ENCODE data around the gene MYH6. TPM values are rescaled to one million over a fixed set of nuclear protein-coding genes. Genes with fewer than 3 reads are reported as not detected.
"Not testable (repeated sequence)": the region's sequence is repeated elsewhere in the genome, so short reads cannot be mapped to it uniquely, and the experiment has no call there.

The MYH6 gene
- total RNA-seq, 1 donor from 2014 or later, result 4,258 TPM

GRCh38 chr14:23437133-23438100 is 29.3 kb upstream of the MYH6 start:
- intact Hi-C loops (cut with micrococcal nuclease), result no loop called here
- ATAC-seq (no peak), DNase-seq (no peak)

GRCh38 chr14:23436327-23437132 is 28.5 kb upstream of the MYH6 start:
- DNase-seq (peak; percentile 68), ATAC-seq (peak; percentile 22)
- intact Hi-C loops (cut with micrococcal nuclease), result no loop called here

DNA sequence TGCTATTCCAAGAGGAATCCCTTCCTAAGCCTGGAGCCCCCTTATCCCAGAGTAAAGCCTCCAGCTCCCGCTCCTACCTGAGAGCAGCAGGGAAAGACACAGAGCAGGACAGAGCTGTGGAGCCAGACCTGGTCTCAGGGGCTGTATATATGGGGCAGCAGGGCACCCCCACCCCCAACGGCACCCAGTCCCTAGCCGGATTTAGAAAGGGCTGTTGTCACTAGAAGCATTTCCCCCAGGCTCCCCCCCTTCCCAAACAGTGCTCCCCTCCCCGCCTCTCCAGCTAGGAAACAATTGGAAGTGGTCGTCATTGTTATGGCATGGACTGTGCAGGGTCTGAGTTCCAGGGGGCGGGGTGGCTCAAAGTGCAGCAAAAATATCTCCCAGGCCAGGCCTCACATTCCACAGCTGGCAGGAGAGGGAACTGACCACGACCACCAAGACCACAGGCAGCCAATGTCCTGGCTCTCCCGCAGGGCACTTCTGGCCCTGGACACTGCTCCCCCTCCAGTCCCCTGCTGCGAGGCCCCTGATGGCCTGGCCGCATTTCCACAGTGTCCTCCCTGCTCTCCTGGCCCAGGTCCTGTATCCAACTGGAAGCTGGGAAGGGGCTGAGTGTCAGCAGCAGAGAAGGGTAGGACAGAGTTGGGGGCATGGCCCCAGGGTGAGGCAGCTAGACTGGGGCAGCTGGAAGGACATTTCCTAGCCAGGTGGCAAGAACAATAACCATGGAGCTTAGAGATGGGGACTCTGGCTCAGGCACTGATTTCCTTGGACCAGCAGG is 27.7 kb upstream of the MYH6 start, which contains the start of gene MYH7:
Gene MYH7, minus strand, starts transcription at position 118 of the 784 bp plus-strand sequence. CDS start 1,928 bp downstream, outside the sequence.
- ATAC-seq, result peak; percentile 56
- peak; percentile 82 for DNase-seq
- intact Hi-C loops (cut with micrococcal nuclease), result no loop called here

DNA sequence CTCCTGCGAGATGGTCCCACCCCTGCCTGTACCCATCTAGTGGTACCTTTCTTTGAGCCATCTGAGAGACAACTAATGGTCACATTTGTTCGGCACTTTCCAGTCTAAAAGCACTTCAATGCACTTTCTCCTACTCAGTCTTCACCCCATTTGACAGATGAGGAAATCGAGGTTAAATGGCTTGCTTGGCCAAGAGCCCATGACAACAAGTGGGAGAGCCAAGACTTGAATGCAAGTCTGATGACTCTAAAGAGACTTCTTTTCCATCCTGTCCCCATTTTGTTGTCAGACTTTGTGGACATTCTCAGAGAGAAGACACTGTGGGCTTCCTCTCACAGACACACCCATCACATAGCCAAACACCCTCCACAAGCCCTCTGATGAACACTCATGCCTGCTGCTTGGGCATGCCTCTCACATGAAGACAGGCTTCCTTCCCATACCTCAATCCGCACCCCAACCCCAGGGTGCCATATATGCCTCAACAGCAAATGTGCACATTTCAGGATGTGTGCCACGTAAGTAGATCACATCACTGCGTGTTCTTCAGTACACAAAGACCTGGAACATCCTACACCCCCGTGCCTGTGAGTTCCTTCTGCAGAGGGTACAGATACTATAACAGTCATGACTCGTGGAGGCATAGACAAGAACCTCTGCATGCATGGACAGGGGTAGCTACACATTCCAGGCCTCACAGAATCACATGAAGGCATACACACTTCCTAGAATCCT is 26.6 kb upstream of the MYH6 start:
- ATAC-seq (no peak), DNase-seq (no peak)
- intact Hi-C loops (cut with micrococcal nuclease), result no loop called here

DNA sequence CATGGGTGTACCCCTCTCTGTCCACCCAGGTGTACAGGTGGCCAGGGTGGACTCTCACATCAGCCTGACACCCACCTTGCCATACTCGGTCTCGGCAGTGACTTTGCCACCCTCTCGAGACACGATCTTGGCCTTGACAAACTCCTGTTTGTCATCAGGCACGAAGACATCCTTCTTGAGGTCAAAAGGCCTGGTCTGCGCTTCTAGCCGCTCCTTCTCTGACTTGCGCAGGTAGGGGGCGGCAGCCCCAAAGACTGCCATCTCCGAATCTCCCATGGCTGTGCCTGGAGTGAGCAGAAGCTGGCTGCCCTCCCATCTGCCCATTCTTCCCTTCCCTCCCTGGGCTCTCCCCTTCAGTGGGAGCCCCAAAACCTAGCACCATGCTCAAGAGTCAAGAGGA is 25.4 kb upstream of the MYH6 start:
- intact Hi-C loops (cut with micrococcal nuclease), result no loop called here
- no peak for DNase-seq

GRCh38 chr14:23432946-23433345 is 24.9 kb upstream of the MYH6 start:
- no peak for ATAC-seq

More for the DNA sequence above, 25.4 kb upstream of the MYH6 start:
- no peak for ATAC-seq

GRCh38 chr14:23432102-23432925 is 24.2 kb upstream of the MYH6 start:
- no peak for ATAC-seq
- intact Hi-C loops (cut with micrococcal nuclease), result no loop called here
- DNase-seq, result no peak

More at GRCh38 chr14:23432946-23433345, 24.9 kb upstream of the MYH6 start:
- no peak for DNase-seq
- intact Hi-C loops (cut with micrococcal nuclease), result no loop called here

DNA sequence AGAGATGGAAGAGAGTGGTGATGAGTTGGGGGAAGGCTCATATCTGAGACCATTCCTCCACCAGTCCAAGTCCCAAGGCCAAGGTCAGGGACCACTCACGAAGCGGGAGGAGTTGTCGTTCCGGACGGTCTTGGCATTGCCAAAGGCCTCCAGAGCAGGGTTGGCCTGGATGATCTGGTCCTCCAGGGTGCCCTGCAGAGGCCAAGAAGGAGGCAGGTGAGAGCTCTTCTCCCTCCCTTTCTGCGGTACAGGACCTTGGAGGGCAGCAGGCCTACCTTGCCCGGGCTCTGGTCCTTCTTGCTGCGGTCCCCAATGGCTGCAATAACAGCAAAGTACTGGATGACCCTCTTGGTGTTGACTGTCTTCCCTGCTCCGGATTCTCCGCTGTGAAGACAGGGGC is 23.4 kb upstream of the MYH6 start:
- intact Hi-C loops (cut with micrococcal nuclease), result no loop called here
- ATAC-seq (no peak), DNase-seq (no peak)

GRCh38 chr14:23430723-23431085 is 22.6 kb upstream of the MYH6 start:
- ATAC-seq (no peak), DNase-seq (no peak)
- intact Hi-C loops (cut with micrococcal nuclease), result no loop called here

GRCh38 chr14:23430016-23430722 is 22.1 kb upstream of the MYH6 start:
- ATAC-seq (no peak), DNase-seq (peak; percentile 31)
- intact Hi-C loops (cut with micrococcal nuclease), result no loop called here

DNA sequence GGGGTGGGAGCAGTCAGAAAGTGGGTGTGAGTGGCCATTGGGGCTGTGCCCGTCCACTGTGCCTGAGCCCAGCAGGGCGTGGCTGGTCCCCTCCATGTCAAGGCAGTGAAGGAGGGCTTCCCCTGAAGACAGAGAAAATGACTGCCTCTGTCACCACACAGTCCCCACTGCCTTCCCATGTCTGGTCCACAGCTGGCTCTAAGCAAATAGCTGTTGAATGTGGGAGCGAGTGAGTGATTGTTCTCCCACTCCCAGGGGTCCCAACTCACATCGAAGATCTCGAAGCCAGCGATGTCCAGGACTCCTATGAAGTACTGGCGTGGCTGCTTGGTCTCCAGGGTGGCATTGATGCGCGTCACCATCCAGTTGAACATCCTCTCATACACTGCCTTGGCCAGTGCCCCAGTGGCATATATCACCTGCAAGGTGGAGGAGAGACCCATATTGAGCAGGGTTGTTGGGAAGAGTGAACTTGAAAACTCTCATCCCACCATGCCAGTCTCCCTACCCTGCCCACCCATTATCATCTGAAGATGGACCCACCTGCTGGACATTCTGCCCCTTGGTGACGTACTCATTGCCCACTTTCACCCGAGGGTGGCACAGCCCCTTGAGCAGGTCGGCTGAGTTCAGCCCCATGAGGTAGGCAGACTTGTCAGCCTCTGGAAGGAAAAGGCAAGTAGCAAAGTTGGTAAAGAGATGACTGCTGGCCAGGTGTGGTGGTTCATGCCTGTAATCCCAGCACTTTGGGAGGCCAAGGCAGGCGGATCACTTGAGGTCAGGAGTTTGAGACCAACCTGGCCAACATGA is 20.8 kb upstream of the MYH6 start:
- DNase-seq (peak; percentile 46), ATAC-seq (peak; percentile 10)
- intact Hi-C loops (cut with micrococcal nuclease), result no loop called here

DNA sequence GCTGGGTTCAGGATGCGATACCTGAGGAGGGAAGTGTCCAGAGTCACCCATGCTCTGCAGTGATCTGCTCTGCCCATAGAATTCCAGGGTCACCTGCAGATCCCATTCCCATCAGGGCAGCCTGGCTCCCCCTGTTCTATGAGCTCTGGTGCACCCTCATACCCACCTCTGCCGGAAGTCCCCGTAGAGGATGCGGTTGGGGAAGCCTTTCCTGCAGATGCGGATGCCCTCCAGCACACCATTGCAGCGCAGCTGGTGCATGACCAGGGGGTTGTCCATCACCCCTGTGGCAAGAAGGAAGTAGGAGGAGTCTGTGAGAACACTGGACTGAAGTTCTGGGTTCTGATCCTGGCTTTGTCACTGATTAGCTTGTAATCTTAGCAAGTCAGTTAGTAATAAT is 17.7 kb upstream of the MYH6 start:
- intact Hi-C loops (cut with micrococcal nuclease); ATAC-seq: not testable (repeated sequence)
- DNase-seq, result peak; percentile 26

DNA sequence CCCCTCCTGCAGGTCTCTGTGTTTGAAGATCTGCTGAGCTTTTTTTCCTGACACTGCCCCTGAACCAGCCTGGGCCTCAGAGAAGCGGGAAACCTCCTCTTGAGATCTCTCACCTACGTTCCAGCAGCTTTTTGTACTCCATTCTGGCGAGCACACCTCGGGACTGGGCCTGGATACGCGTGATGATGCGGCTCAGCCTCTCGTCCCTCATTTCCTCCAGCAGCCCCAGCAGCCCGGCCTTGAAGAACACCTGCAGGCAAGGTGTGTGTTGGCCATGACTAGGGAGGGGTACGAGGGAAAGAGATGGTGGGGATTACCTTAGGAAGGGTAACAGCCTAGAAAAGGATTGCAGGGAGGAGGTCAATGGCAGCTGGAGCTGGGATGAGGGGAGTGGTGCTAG is 17.1 kb upstream of the MYH6 start:
- intact Hi-C loops (cut with micrococcal nuclease), result no loop called here
- ATAC-seq, result no peak
- peak; percentile 25 for DNase-seq

DNA sequence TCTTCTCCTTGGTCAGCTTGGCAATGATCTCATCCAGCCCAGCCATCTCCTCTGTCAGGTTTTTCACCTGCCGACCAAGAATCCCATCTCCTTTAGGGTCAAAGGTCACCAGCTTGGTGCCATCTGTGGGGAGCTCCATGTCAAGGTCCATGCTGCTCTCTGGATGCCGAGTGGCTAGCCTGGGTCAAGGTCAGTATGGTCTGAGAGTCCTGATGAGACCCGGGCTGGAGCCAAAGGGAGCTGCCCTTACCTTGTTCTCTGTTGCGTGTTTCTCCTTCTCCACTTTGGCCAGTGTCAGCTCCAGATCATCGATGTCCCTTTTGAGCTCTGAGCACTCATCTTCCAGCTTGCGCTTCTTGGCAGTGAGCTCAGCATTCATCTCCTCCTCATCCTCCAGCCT is 15.6 kb upstream of the MYH6 start:
- peak; percentile 3 for ATAC-seq
- intact Hi-C loops (cut with micrococcal nuclease), result no loop called here
- DNase-seq, result no peak

- DNase-seq (no peak), ATAC-seq (no peak)
- intact Hi-C loops (cut with micrococcal nuclease), result no loop called here
These were observed 13.5 kb upstream of the MYH6 start for GRCh38 chr14:23421594-23421993.

GRCh38 chr14:23419646-23420045 is 11.6 kb upstream of the MYH6 start:
- intact Hi-C loops (cut with micrococcal nuclease); DNase-seq; ATAC-seq: not testable (repeated sequence)

Measured in left ventricle myocardium superior (tissue), 1 donor.